ENCODE results near the gene NDOR1. TPM values are rescaled to one million over a fixed set of nuclear protein-coding genes. Genes with fewer than 3 reads are reported as not detected.

The NDOR1 gene
- total RNA-seq, 1 donor from 2014 or later = 42.4 TPM

- no peaks in the 10 kb centered on the region for H3K9me3 Mint-ChIP-seq
- peak within 1 kb of the TSS; percentile 67 for H3K27ac Mint-ChIP-seq
- H3K36me3 Mint-ChIP-seq (ENCODE audit: low read depth) = no peaks in the 10 kb centered on the region
- peak; percentile 19 for DNase-seq (ENCODE audit: low spot score)
- no peaks in the 10 kb centered on the region for H3K27me3 Mint-ChIP-seq (ENCODE audit: insufficient read depth)
- intact Hi-C loops (cut with micrococcal nuclease) = loop anchor here (5.0 kb wide), 1 partner anchor 198 kb away; the partner anchor contains the start of gene ABCA2
- peak within 1 kb of the TSS; percentile 84 for H3K4me3 Mint-ChIP-seq
- H3K4me1 Mint-ChIP-seq (ENCODE audit: low read depth) = peaks cover 5% of the 10 kb centered on the region
These were observed 19.6 kb downstream of the NDOR1 start, which contains the start of gene CYSRT1 for GRCh38 chr9:137224830-137225694. CYSRT1 (plus strand) TSS chr9:137225174; CDS start chr9:137225622, 448 bp downstream.

- intact Hi-C loops (cut with micrococcal nuclease) = no loop called here
- DNase-seq (ENCODE audit: low spot score) = no peak
- Mint-ChIP-seq H3K4me1 (ENCODE audit: low read depth) (peaks cover 5% of the 10 kb centered on the region), H3K36me3 (ENCODE audit: low read depth) (no peaks in the 10 kb centered on the region), H3K27me3 (ENCODE audit: insufficient read depth) (no peaks in the 10 kb centered on the region), H3K4me3 (no peak overlapping the region), H3K9me3 (no peaks in the 10 kb centered on the region), H3K27ac (no peak overlapping the region)
These were observed 20.3 kb downstream of the NDOR1 start for GRCh38 chr9:137225699-137226331.

GRCh38 chr9:137226338-137227053, 21.0 kb downstream of the NDOR1 start:
- H3K27ac Mint-ChIP-seq = no peak overlapping the region
- peaks cover 5% of the 10 kb centered on the region for H3K4me1 Mint-ChIP-seq (ENCODE audit: low read depth)
- intact Hi-C loops (cut with micrococcal nuclease) = loop anchor here (1.0 kb wide), 3 partner anchors 10 to 108 kb away; no protein-coding TSS in a partner anchor
- H3K9me3 Mint-ChIP-seq = no peaks in the 10 kb centered on the region
- DNase-seq (ENCODE audit: low spot score) = no peak
- H3K36me3 Mint-ChIP-seq (ENCODE audit: low read depth) = no peaks in the 10 kb centered on the region
- no peak overlapping the region for H3K4me3 Mint-ChIP-seq
- no peaks in the 10 kb centered on the region for H3K27me3 Mint-ChIP-seq (ENCODE audit: insufficient read depth)

GRCh38 chr9:137227054-137227852, 21.8 kb downstream of the NDOR1 start, which contains the start of gene RNF224:
RNF224 (plus strand) TSS chr9:137227502; CDS start chr9:137228336, 834 bp downstream.
- no peaks in the 10 kb centered on the region for H3K36me3 Mint-ChIP-seq (ENCODE audit: low read depth)
- intact Hi-C loops (cut with micrococcal nuclease) = loop anchor here (1.0 kb wide), 3 partner anchors 9 to 109 kb away; no protein-coding TSS in a partner anchor
- peaks cover 5% of the 10 kb centered on the region for H3K4me1 Mint-ChIP-seq (ENCODE audit: low read depth)
- no peaks in the 10 kb centered on the region for H3K27me3 Mint-ChIP-seq (ENCODE audit: insufficient read depth)
- DNase-seq (ENCODE audit: low spot score) = peak; percentile 73
- H3K27ac Mint-ChIP-seq = no peak within 1 kb of the TSS
- H3K9me3 Mint-ChIP-seq = no peaks in the 10 kb centered on the region
- H3K4me3 Mint-ChIP-seq = no peak within 1 kb of the TSS

GRCh38 chr9:137227853-137228505, 22.5 kb downstream of the NDOR1 start:
- H3K27me3 Mint-ChIP-seq (ENCODE audit: insufficient read depth) = no peaks in the 10 kb centered on the region
- peaks cover 5% of the 10 kb centered on the region for H3K4me1 Mint-ChIP-seq (ENCODE audit: low read depth)
- no peaks in the 10 kb centered on the region for H3K36me3 Mint-ChIP-seq (ENCODE audit: low read depth)
- no peak overlapping the region for H3K27ac Mint-ChIP-seq
- intact Hi-C loops (cut with micrococcal nuclease) = loop anchor here (1.0 kb wide), 3 partner anchors 8 to 110 kb away; no protein-coding TSS in a partner anchor
- no peak for DNase-seq (ENCODE audit: low spot score)
- no peaks in the 10 kb centered on the region for H3K9me3 Mint-ChIP-seq
- no peak overlapping the region for H3K4me3 Mint-ChIP-seq

- intact Hi-C loops (cut with micrococcal nuclease) = no loop called here
- DNase-seq (ENCODE audit: low spot score) = no peak
- no peaks in the 10 kb centered on the region for H3K36me3 Mint-ChIP-seq (ENCODE audit: low read depth)
- H3K4me1 Mint-ChIP-seq (ENCODE audit: low read depth) = peaks cover 5% of the 10 kb centered on the region
- H3K27ac Mint-ChIP-seq = no peak overlapping the region
- no peaks in the 10 kb centered on the region for H3K9me3 Mint-ChIP-seq
- no peak overlapping the region for H3K4me3 Mint-ChIP-seq
- no peaks in the 10 kb centered on the region for H3K27me3 Mint-ChIP-seq (ENCODE audit: insufficient read depth)
These were observed 23.0 kb downstream of the NDOR1 start for GRCh38 chr9:137228506-137228967.

- Mint-ChIP-seq H3K4me3 (no peak overlapping the region), H3K9me3 (no peaks in the 10 kb centered on the region), H3K36me3 (ENCODE audit: low read depth) (no peaks in the 10 kb centered on the region), H3K27ac (no peak overlapping the region), H3K27me3 (ENCODE audit: insufficient read depth) (no peaks in the 10 kb centered on the region), H3K4me1 (ENCODE audit: low read depth) (peaks cover 5% of the 10 kb centered on the region)
- DNase-seq (ENCODE audit: low spot score) = no peak
- intact Hi-C loops (cut with micrococcal nuclease) = no loop called here
These were observed 23.7 kb downstream of the NDOR1 start for GRCh38 chr9:137228968-137229896.

GRCh38 chr9:137229903-137230704, 24.6 kb downstream of the NDOR1 start:
- peaks cover 3% of the 10 kb centered on the region for H3K27me3 Mint-ChIP-seq (ENCODE audit: insufficient read depth)
- no peak overlapping the region for H3K27ac Mint-ChIP-seq
- H3K36me3 Mint-ChIP-seq (ENCODE audit: low read depth) = no peaks in the 10 kb centered on the region
- intact Hi-C loops (cut with micrococcal nuclease) = no loop called here
- peaks cover 5% of the 10 kb centered on the region for H3K4me1 Mint-ChIP-seq (ENCODE audit: low read depth)
- DNase-seq (ENCODE audit: low spot score) = no peak
- H3K4me3 Mint-ChIP-seq = no peak overlapping the region
- no peaks in the 10 kb centered on the region for H3K9me3 Mint-ChIP-seq

- Mint-ChIP-seq H3K4me1 (ENCODE audit: low read depth) (peaks cover 5% of the 10 kb centered on the region), H3K27me3 (ENCODE audit: insufficient read depth) (peaks cover 5% of the 10 kb centered on the region), H3K36me3 (ENCODE audit: low read depth) (no peaks in the 10 kb centered on the region), H3K9me3 (no peaks in the 10 kb centered on the region), H3K27ac (no peak within 1 kb of the TSS), H3K4me3 (no peak within 1 kb of the TSS)
- intact Hi-C loops (cut with micrococcal nuclease) = no loop called here
- no peak for DNase-seq (ENCODE audit: low spot score)
These were observed 25.3 kb downstream of the NDOR1 start, which contains the start of gene SLC34A3 for GRCh38 chr9:137230705-137231371. SLC34A3 (plus strand) TSS chr9:137230901; CDS start chr9:137231703, 802 bp downstream.

All from activated T-helper 1 cell treated with anti-CD3 and anti-CD28 coated beads, Interleukin-12 subunit alpha, Interleukin-12 subunit beta, Interleukin-2, Interleukin-4 antibody, amounts not matched to agents 30 ng/mL and 10 ng/mL and 1 ng/mL, durations not matched to agents 14 hours and 24 hours and 36 hours (primary cell).